NOMO-1 (cell line): Measurements from ENCODE around the gene USP2.

Experiments used
- DNase-seq, 2 experiments: peaks; one replicate each; lab custom pipeline; 2025; ENCODE audit not compliant: unreplicated experiment in 2 of 2; lab: John Stamatoyannopoulos, UW

USP2 gene

GRCh38 chr11:119310682-119311052, 70.8 kb downstream of the USP2 start:
- no peak for DNase-seq

- no peak for DNase-seq
Observed at GRCh38 chr11:119309953-119310681, 71.4 kb downstream of the USP2 start.

DNA sequence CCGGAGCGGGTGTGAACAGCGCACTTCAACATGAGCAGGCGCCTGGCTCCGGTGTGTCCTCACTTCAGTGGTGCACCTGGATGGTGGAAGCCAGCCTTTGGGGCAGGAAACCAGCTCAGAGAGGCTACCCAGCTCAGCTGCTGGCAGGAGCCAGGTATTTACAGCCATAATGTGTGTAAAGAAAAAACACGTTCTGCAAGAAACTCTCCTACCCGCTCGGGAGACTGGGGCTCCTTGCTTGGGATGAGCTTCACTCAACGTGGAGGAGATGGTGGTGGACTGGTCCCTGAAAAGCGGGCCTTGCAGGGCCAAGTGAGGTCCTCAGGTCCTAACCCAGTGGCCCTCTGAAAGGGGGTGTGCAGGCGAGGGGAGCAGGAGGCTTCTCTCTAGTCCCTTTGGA, 72.1 kb downstream of the USP2 start:
- no peak for DNase-seq

DNA sequence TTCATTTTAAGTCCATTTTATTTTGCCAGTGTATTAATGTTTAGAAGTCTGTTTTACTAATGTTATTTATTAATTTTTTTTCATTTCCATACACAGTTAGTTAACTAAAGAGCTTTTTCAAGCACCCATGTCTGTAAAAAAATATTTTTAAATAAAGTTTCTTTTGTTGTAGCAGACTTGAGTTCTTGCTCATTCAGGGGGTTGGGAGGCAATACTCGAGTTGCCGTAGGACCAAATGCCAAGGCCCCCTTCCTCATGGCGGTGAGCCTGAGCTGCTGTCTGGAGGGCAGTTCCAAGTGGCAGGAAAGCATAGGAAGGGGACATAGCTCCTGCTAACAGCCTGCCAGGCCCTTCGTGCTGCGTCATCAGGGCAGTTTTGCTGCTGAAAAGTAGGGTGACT, 73.5 kb downstream of the USP2 start:
- no peak for DNase-seq

DNA sequence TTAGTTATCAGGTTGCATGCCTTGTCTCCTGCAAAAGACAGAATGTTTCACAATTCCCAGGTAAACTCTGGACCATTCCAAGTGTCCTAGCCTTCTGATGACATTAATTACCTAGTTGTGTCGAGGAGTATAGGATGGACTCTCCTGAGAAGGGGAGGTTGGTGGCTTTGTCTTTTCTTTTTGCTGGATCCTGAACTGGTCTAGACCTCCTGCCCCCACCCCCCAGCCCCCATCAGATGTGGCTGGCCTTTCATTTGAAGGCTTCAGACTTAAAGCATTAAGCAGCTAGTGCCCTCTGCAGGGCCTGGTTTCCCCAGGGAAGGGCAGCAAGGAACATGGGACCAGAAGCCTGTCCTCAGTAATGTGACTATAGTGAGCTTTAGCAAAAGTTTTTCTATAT, 74.3 kb downstream of the USP2 start:
- no peak for DNase-seq

DNA sequence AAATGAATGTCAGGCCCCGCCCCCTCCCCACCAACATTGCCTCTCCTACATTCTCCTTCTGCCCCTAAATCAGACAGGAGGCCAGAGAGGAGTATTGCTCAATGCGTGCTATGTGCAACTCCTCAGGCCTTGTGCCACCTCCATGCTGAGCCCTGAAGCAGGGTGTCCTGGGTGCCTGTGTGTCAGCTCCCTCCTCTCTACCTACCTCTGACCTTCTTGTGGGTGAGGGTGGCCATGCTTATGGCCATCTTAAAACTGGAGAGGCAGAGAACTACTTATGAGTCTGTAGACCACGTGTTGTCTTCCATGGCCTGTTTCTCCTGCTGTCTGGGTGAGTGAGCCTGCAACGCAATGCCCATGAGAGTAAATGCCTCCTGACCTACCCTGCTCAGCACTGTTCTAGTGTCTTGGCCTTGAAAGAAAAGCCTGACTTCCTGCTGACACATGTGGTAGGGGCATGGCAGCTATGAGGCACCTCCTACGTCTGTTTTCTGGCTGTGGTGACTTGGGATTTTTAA, 75.1 kb downstream of the USP2 start:
- DNase-seq = no peak

DNA sequence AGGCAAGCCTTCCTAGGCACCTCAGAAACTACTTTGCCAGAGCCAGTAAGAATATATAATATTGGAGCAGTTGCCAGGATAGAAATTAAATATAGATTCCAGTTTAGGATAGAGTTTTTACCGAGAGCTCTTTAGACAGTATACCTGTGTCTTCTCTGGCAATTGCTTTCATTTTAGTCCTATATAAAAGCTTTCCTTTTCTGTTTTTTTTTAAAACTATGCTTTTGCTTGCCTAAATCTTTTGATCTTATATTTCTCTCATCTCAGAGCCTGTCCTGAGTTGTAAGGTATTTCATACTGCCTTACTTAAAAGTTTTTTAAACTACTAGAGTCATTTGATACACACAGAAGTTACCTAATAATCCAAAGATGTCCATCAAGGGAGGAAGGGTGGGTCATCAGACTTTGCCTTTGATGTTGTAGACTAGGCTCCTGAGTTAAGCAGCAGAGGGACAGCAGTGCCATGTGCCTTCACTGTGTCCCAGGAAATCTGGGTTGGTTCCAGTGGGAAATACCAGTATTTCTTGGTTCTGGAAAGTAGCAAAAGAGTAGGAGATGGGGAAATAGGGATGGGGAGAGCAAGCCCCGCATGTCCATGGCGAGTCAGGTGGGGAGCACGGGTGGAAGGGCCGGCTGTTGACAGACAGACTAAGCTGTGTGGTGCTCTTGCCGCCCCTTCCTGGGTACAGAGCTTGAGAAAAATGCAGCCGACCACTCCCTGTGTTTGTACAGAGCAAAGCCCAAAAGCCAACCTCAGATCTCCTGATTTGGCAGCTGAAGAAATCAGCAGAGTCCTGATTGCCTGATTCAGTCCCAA, 75.7 kb downstream of the USP2 start:
- DNase-seq = no peak
